Amniotic stem cell (primary cell): ENCODE data around the gene CNKSR3.

ENCODE experiments used
- DNase-seq: peaks from one replicate; lab custom pipeline; 2025; lab: John Stamatoyannopoulos, UW

The CNKSR3 gene

GRCh38 chr6:154479351-154479769 lies 31.1 kb downstream of the CNKSR3 start:
- no peak for DNase-seq

- DNase-seq = no peak
Measured at GRCh38 chr6:154478701-154479060, 31.8 kb downstream of the CNKSR3 start.

GRCh38 chr6:154478021-154478700 lies 32.3 kb downstream of the CNKSR3 start:
- no peak for DNase-seq

GRCh38 chr6:154476494-154476893 lies 34.0 kb downstream of the CNKSR3 start:
- no peak for DNase-seq

GRCh38 chr6:154474648-154475428 lies 35.6 kb downstream of the CNKSR3 start:
- DNase-seq = no peak

- no peak for DNase-seq
Measured at GRCh38 chr6:154473324-154473723, 37.2 kb downstream of the CNKSR3 start.

- DNase-seq = no peak
Measured at GRCh38 chr6:154471609-154472362, 38.7 kb downstream of the CNKSR3 start.

GRCh38 chr6:154469306-154469935 lies 41.1 kb downstream of the CNKSR3 start:
- no peak for DNase-seq

GRCh38 chr6:154468760-154469159 lies 41.7 kb downstream of the CNKSR3 start:
- DNase-seq = no peak

GRCh38 chr6:154466971-154467679 lies 43.4 kb downstream of the CNKSR3 start:
- no peak for DNase-seq

GRCh38 chr6:154466139-154466538 lies 44.3 kb downstream of the CNKSR3 start:
- no peak for DNase-seq

- no peak for DNase-seq
Measured at GRCh38 chr6:154463573-154464419, 46.7 kb downstream of the CNKSR3 start.

- no peak for DNase-seq
Measured at GRCh38 chr6:154462425-154462824, 48.1 kb downstream of the CNKSR3 start.

GRCh38 chr6:154461348-154461747 lies 49.1 kb downstream of the CNKSR3 start:
- no peak for DNase-seq

GRCh38 chr6:154460306-154461071 lies 50.0 kb downstream of the CNKSR3 start:
- peak; percentile 18 for DNase-seq

GRCh38 chr6:154459513-154459912 lies 51.0 kb downstream of the CNKSR3 start:
- no peak for DNase-seq

GRCh38 chr6:154458565-154459470 lies 51.7 kb downstream of the CNKSR3 start:
- DNase-seq = no peak

GRCh38 chr6:154457881-154458284 lies 52.6 kb downstream of the CNKSR3 start:
- no peak for DNase-seq
